HG03442 (cell line): ENCODE measurements around the gene SYT13.
"Not testable (repeated sequence)": the region's sequence is repeated elsewhere in the genome, so short reads cannot be mapped to it uniquely, and the experiment has no call there.

Source experiments
- ATAC-seq: cut with Tn5 transposase; IDR thresholded peaks from one replicate; pipeline ENCODE4 v1.9.1; 2021; ENCODE audit warnings: mild to moderate bottlenecking, moderate library complexity; ENCODE audit not compliant: unreplicated experiment

Gene SYT13

DNA sequence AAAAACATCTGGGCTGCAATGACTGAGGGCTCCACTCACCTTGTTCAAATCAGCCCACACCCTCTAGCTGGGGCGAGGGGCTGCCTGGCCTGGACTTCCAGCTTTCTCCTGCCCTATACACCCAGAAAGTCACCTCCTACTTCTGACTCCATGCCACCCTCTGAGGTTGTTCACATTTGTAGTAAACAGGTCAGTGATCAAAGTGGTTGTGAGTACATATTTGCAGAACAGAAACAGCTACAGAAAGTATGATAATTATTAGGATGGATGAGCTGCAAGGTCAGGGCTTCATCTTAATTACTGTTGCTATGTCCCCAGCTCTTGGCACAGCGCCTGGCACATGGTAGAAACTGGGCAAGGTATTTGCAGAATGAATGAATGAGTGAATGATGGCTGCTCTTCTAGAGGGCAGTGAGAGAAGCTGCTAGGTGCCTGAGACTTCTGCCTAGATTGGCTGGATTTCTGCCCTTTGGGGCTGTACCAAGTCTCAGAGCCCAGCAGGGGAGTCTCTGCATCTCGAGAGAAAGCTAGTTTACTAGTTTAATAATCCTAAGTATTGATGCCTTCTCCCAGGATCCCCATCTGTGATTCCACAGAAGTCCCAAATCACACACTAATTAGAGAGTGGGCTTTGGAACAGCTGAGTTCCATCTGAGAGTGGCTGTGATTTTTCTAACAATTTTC is 36.0 kb downstream of the SYT13 start:
- ATAC-seq: no peak

DNA sequence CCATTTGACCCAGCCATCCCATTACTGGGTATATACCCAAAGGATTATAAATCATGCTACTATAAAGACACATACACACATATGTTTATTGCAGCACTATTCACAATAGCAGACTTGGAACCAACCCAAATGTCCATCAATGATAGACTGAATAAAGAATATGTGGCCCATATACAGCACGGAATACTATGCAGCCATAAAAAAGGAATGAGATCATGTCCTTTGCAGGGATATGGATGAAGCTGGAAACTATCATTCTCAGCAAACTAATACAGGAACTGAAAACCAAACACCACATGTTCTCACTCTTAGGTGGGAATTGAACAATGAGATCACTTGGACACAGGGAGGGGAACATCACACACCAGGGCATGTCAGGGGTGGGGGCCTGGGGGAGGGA is 36.8 kb downstream of the SYT13 start:
- ATAC-seq: not testable (repeated sequence)

DNA sequence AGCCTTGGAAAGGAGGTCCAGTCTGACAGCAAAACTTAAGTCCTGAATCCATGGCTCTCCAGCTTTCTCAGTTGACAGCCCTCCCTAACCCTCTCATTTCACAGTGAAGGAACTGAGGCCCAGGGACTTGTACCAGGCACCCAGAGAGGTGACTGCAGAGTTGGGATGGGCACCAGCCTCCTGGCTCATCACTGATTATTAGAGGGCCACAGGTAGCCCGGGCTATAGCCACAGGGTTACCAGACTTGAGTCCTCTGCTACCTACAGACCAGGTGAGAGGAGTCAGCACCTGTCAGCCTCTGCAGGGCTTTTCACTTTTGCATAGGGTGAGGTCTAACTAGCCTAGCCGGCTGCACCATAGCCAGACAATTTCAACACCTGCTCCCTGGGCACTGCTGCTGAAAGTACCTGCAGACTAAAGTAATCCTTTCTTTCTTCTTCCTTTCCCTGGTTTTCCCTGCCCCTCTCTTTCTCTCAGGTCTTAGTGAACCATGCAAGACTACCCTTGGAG is 37.6 kb downstream of the SYT13 start:
- ATAC-seq: no peak

DNA sequence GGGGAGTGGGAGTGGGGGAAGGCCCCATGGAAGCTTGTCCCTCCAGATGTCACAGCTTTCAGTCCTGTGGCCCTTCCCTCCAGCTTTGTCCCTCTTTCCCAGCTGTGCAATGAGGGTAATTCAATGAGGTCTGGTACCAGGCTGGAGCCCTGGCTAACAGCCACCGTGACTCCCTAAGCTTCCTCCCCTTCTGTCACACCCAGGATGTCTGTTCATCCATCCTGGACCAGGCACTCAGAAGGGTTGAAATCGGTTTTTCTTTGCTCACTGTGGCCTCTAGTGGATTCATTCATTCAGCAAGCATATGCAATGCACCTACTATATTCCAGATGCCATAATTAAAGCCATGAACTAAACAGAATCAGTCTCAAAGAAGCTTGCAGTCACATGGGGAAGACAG is 38.7 kb downstream of the SYT13 start:
- ATAC-seq: no peak

DNA sequence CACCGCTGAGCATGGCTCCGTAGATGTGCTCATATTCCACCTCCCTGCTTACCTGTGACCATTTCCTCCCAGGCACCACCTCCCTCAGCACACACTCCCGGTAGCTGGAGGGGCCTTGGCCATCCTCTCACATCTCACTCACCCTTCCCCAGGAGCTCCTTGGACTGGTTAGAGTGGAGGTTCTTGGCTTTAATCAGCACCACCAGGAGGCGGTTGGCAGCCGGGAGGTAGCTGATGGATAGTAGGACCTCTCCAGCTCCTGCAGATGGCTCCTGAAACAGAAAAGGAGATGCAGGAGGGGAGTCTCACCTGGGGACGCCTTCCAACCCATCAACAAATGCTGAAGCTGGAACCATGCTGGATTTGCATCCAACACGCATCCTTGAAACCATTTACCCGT is 39.9 kb downstream of the SYT13 start:
- no peak for ATAC-seq

DNA sequence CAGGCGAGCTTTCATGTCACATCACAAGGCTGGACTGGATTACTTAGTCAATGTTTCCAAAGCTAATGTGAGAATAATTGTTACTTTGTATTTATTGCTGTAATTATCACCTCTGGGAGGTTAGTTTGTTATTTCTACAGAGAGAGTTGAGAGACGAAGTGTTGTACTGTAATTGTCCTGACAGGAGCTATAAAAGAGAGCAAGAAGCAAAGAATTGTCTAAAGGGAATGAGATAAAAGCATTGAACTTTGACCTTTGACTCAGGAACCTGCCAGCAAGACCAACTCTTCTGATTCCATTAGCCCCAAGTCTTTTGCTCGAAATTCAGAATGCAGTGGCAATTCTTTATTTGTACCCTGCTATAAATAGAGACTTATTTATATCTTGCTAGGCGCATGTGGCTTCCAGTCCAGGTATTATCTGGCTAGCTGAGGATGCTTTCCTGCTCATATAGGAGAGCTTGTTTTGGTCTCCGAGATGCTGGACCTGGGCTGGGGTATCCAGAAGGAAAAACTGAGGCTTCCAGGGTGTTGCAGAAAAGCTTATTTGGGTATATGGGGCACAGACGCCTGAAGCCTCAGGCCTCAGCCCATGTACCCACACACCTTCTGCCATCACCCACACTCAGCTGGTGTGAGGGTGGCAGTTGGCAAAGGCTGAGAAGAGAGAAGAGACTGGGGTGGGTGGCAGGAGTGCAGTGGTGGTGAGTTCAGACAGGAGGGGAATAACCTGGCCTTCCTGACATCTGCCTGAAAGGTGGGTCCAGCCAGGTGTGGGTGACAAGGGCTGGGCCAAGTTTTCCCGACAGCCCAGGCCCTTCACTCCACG is 40.7 kb downstream of the SYT13 start:
- no peak for ATAC-seq

DNA sequence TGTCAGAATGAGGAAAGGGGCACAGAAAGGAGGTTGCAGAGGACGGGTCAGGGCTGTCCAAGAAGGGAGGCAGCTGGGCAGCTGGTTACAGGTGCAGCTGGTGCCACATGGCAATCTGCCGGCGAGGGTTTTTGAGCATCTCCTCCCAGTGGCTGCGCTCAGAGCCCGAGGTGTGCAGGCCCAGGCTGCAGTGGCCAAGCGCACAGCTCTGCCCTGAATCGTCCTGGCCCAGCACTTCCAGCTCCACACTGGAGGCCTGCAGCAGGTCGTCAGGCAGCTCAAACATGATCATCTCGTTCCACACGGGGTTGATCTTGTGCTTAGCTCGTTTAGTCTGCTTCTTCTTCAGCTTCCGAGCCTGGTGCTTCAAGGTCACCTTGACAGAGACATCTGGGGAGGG is 42.2 kb downstream of the SYT13 start:
- no peak for ATAC-seq

DNA sequence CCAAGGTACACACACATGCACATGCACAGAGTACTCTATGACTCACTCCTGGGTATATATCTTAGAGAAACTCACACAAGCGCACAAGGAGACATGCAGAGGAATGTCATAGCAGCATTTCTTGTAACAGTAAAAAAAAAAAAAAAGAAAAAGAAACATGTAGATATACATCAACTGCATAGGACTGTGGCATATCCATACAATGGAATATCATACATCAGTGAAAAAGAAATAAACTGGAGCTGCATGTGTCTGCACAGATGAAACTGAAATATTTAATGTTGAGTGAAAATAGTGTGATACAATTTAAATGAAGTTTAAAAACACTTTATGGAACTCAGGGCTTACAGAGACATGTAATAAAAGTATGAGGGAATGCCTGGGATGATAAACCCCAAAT is 46.4 kb downstream of the SYT13 start:
- no peak for ATAC-seq

DNA sequence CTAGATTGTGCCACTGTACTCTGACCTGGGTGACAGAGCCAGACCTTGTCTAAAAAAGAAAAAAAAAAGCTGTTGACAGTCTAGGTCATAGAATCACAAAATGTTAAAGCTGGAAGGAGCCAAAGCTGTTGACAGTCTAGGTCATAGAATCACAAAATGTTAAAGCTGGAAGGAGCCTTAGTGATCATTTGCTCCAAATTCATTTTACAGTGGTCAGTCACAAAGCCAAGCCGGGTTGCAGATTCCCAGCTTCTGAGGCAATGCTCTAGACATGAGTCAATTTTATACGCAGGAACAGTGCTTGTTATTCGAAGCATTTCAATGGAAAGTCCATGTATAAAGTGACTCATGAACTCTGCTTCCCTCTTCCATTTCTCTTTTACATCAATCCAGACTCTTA is 47.4 kb downstream of the SYT13 start:
- no peak for ATAC-seq

DNA sequence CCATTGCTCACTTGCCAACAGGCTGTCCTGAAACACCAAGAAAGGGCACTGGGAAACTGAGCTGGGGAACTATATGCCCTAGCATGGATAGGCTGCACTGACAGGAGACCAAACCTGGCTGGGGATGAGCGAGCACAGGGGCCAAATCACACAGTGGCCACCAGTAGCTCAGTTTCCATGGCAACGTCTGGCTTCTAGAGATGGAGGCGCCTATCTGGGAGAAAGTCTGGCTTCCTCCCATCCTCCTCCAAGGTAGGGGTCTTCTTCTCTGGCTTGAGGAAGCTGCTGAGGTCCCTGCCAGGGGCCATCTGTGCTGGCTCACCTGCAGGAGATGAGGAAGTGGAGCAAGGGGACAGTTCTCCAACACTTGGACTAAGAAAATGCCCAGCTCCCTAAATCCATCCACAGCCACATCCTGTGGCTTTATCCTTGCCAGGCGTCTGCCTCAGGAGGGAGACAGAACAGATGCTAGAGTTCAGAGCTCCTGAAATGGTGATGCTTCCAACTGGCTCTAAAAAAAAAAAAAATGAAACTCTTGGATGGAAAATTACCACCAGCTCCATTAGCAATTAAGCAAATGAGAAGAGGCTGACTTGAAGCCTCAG is 48.3 kb downstream of the SYT13 start:
- ATAC-seq: no peak

DNA sequence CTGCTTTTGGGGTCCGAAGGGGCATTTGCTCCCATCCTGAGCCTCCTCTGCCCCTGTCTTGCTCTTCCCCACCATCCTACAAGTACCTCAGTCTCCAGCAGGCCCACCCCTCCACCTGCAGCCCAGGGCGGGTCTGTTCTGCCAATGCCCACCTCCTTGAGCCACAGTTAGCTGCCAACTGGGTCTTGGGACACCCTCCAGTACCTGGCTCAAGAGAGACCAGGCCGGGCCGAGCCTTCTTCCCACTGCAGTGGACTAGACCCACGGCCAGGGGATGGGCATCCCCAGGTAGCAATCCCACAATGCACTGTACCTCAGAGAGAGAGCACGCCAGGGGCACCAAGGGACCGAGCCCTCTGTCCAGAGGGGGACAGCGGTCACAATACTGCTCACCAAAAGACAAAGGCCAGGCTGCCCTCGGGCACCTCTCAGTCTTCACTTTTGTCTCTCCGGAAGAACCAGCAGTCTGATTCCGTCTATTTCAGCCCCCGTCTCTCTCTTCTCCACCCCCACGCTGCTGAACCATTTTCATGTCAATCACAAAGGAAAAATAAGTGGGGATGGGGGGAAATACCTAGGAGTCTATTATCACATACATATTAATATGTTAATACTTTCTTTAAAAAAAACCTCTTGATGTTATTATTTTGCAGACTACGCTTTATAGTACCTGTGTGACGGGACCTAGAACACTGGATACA is 51.7 kb downstream of the SYT13 start:
- no peak for ATAC-seq

DNA sequence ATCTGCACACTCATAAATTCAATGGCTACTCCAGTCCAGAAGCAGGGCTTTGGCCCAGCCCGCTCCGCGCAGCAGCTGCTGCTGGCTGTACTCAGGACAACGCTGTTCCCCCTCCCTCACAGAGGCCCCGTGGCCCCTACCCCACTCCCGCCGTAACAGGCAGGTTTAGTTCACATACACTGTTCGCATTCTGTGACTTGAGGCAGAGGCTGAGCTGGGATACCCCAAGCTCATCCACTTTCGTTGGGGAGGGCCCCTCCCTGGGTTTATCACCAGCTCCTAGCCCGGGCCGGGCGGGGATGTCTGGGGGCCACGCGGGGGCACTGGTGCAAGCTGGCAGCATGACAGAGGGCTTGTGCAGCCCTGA is 52.4 kb downstream of the SYT13 start:
- ATAC-seq: no peak

DNA sequence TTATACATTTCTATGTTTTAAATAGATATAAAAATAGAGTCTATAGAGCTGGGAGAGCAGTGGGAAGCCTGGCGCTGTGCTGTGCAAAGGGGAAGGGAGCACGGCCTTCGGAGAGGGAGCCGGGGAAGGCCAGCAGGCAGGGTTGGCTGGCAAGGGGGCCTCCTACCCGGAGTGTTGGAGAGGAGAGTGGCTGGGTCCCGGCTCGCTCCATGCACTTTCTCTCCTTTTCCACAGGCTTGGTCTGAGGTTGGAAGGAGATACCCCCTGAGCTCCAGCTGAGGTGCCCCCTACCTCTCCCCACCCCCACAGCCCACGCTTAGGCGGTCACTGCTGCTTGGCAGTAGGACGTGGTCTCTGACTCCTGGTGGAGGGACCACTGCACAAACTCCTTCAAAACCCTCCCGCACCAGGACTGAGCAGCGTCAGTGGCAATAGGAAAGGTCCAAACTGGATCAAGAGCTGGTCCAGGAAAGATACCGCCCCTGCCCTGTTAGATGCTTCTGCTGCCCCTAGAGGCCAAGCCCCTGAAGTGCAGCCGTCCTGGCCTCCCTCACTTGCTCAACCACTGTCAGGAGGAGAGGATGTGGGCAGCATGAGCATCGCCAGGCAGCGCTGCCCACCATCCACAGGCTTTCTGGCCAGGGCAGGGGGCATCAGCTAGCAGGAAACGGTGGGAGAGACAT is 52.9 kb downstream of the SYT13 start:
- ATAC-seq: no peak

DNA sequence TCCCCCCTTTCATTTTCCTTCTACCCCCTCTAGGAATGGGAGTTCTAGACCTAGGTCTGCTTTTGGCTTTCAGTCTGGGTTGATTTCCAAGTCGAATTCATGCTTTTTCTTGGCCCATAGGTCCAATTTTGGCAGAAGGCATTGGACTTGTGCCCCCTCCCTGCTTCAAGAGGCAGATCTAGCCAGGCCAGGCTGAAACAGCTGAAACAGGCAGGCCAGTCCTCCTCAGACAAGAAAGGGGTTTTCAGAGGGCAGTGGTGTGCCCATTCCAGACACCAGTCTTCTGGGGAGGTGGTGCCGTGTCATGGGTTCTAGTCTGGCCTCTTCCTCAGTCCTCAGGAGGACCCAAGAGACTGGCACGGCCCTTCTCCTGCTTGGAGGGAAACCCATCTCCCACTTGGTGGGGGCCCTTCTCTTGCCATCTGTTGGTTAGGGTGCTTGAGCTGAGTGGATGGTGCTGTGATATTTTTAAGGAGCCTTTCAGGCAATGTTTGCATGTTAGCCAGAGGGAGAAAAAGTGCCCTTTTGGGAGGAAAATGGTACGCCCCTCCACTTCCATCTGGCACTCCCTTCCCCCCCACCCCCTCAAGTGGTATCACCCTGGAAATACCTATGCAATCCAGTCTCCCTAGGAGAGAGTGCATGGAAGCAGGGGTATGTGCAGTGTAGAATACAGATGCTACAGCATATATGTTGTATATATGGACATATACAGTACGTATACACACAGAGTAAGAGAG is 53.6 kb downstream of the SYT13 start:
- no peak for ATAC-seq

DNA sequence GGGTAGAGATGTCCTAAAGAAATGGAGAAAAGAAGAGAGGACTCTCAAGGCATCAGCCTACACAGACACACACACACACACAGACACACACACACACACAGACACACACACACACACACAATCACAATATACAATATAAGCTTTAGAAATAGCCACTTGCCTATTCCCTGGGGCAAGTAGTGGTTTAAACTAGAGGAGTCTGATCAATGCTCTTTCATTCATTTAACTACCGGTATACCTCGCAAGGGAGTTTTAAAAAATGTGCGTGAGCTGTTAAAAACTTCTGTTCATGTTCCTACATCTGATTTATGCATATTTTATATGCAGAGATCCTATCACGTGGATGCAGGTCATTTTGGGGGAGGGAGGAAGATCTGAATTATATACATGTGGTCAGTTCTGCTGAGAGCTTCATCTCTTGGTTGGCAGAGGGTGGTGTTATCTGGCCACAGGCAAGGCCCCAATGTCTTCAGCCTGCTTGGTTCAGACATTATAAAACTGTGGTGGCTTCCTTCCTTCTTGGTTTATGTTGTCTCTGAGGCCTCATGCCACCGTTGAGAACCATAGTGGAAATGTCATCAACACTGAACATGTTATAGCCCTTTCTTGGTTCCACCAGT is 56.6 kb downstream of the SYT13 start:
- ATAC-seq: no peak

DNA sequence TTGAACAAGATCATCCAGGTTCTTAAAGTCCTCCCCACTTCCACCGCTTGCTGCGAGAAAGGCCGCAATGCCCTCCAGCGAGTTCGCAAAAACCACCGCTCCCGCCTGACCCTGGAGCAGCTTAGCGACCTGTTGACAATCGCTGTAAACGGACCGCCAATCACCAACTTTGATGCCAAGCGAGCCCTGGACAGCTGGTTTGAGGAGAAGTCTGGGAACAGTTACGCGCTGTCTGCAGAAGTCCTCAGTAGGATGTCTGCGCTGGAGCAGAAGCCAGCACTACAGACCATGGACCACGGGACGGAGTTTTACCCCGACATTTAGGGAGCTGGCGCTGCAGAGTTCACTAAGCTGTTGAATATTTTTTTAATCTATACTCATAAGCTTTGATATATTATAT is 58.3 kb downstream of the SYT13 start:
- no peak for ATAC-seq

DNA sequence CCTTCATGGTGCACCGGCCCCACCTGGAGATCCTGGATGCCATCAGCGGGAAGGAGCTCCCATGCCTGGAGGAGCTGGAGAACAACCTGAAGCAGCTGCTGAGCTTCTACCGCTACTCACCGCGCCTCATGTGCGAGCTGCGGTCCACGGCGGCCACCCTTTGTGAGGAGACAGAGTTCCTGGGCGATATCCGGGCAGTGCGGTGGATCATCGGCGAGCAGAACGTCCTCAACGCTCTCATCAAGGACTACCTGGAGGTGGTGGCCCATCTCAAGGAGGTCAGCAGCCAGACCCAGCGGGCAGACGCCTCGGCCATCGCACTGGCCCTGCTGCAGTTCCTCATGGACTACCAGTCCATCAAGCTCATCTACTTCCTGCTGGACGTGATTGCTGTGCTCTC is 59.2 kb downstream of the SYT13 start:
- ATAC-seq: no peak

DNA sequence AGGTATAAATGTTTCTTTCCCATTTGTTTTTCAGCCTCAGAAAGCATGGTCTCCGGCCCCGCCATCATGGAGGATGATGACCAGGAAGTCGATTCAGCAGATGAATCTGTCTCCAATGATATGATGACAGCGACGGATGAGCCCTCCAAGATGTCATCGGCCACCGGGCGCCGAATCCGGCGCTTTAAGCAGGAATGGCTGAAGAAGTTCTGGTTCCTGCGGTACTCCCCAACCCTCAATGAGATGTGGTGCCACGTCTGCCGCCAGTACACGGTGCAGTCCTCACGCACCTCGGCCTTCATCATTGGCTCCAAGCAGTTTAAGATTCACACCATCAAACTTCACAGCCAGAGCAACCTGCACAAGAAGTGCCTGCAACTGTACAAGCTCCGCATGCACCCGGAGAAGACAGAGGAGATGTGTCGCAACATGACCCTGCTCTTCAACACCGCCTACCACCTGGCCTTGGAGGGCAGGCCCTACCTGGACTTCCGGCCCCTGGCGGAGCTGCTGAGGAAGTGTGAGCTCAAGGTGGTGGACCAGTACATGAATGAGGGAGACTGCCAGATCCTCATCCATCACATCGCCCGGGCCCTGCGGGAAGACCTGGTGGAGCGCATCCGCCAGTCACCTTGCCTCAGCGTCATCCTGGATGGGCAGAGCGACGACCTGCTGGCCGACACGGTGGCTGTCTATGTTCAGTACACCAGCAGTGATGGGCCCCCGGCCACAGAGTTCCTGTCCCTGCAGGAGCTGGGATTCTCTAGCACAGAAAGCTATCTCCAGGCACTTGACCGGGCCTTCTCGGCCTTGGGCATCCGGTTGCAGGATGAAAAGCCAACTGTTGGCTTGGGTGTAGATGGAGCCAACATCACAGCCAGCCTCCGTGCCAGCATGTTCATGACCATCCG is 59.9 kb downstream of the SYT13 start:
- ATAC-seq: no peak

DNA sequence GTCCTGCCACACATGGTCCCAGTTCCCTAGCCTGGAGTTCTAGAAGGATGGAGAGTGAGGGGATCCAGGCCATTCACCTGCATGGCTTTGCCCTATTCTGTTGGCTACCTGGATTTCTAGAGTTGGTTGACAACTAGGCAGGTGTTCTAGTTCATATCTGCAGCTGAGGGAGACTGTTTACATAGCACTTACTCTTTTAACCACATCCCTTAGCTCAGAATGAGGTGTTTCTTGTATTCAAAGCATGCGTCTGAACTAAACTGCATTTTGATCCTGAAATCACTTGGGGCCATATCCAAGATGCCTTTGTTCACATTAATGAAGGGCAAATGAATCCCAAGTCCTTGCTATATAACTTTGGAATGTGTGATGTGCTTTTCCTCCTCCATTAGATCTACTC is 60.9 kb downstream of the SYT13 start:
- no peak for ATAC-seq
